Osteoblast (primary cell): ENCODE measurements around the gene TEKTIP1. TPM values are rescaled to one million over a fixed set of nuclear protein-coding genes. Genes with fewer than 3 reads are reported as not detected.

Source experiments
- DNase-seq: peaks from one replicate; pipeline ENCODE4 v3.0.0; 2011; ENCODE audit warnings: low spot score, mixed read lengths; ENCODE audit not compliant: insufficient read length; ENCODE audit errors: missing footprints
- H2AFZ ChIP-seq: 2 replicates; pipeline ENCODE4 v1.6.0; 2011; ENCODE audit warnings: mild to moderate bottlenecking, low read length
- H3K27ac ChIP-seq: 2 replicates; pipeline ENCODE4 v1.5.1; 2011; ENCODE audit warnings: mild to moderate bottlenecking, low read depth, low read length, moderate library complexity
- H3K27me3 ChIP-seq: 2 replicates; pipeline ENCODE4 v1.6.0; 2012; ENCODE audit warnings: mild to moderate bottlenecking, control low read depth, inconsistent platforms, low read length, moderate library complexity; ENCODE audit not compliant: insufficient read depth
- H3K36me3 ChIP-seq: 2 replicates; pipeline ENCODE4 v1.5.1; 2011; ENCODE audit warnings: mild to moderate bottlenecking, low read length, control low read depth, moderate library complexity; ENCODE audit not compliant: insufficient read depth
- H3K4me1 ChIP-seq: 2 replicates; pipeline ENCODE4 v1.5.1; 2011; ENCODE audit warnings: mild to moderate bottlenecking, low read length, control low read depth, moderate library complexity; ENCODE audit not compliant: insufficient read depth
- H3K4me2 ChIP-seq: 2 replicates; pipeline ENCODE4 v1.6.0; 2011; ENCODE audit warnings: mild to moderate bottlenecking, low read length; ENCODE audit not compliant: insufficient read depth
- H3K4me3 ChIP-seq: fragments of 200-600 bp; sonication (generic); 3 replicates; pipeline ENCODE4 v1.5.1; 2012; ENCODE audit warnings: mild to moderate bottlenecking, low read length, inconsistent platforms; ENCODE audit not compliant: insufficient read depth
- H3K79me2 ChIP-seq: 2 replicates; pipeline ENCODE4 v1.6.0; 2012; ENCODE audit warnings: mild to moderate bottlenecking, low read length, control low read depth, inconsistent platforms; ENCODE audit not compliant: insufficient read depth
- H3K9me3 ChIP-seq: 2 replicates; pipeline ENCODE4 v1.5.1; 2011; ENCODE audit warnings: low read depth, low read length, control low read depth
- H4K20me1 ChIP-seq: 2 replicates; pipeline ENCODE4 v1.6.0; 2012; ENCODE audit warnings: mild to moderate bottlenecking, low read length, control low read depth; ENCODE audit not compliant: insufficient read depth
- total RNA-seq: library from RNA; depleted of rRNA; stranded (reverse); fragments of >200 nt; gene quantifications from 2 replicates; pipeline ENCODE4 v1.2.3, GENCODE V29; 2012
- TF ChIP-seq, protein P1 (sequence below): IDR thresholded peaks from 2 replicates; pipeline ENCODE4 v1.5.1; 2011; ENCODE audit warnings: mild to moderate bottlenecking, low read depth, low read length, moderate library complexity; ENCODE audit errors: extremely low read depth

TEKTIP1 gene
- total RNA-seq, 1 donor, result not detected

DNA sequence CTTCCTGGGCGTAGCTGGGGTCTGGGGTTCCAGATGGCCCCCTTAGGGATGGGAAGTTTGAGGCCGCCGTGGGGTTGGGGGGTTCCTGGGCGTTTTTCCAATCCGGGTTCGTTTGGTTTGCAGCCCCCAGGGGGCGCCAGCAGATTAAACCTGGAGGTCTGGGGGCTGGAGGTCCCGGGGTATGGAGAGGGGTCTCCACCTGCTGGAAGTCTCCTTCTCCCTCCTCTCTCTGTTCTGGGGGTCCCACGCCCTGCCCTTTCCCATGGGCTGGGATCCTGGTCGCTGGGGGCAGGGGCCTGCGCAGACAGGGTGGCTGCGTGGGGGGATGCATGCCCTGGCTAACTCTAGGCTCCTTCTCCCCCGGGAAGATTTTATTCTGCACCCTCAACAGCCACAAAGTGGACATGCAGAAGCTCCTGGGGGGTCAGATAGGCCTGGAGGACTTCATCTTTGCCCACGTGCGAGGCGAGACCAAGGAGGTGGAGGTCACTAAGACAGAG, 47.2 kb downstream of the TEKTIP1 start:
- Histone ChIP-seq H3K4me2 (no peak overlapping the region), H3K79me2 (no peaks in the 10 kb centered on the region), H3K4me3 (no peak overlapping the region), H3K4me1 (no peaks in the 10 kb centered on the region), H2AFZ (no peak overlapping the region), H3K36me3 (no peaks in the 10 kb centered on the region), H4K20me1 (no peaks in the 10 kb centered on the region), H3K27me3 (peaks cover 22% of the 10 kb centered on the region), H3K27ac (no peak overlapping the region), H3K9me3 (no peaks in the 10 kb centered on the region)
- peak; percentile 76 for DNase-seq
- TF ChIP-seq, protein P1, sequence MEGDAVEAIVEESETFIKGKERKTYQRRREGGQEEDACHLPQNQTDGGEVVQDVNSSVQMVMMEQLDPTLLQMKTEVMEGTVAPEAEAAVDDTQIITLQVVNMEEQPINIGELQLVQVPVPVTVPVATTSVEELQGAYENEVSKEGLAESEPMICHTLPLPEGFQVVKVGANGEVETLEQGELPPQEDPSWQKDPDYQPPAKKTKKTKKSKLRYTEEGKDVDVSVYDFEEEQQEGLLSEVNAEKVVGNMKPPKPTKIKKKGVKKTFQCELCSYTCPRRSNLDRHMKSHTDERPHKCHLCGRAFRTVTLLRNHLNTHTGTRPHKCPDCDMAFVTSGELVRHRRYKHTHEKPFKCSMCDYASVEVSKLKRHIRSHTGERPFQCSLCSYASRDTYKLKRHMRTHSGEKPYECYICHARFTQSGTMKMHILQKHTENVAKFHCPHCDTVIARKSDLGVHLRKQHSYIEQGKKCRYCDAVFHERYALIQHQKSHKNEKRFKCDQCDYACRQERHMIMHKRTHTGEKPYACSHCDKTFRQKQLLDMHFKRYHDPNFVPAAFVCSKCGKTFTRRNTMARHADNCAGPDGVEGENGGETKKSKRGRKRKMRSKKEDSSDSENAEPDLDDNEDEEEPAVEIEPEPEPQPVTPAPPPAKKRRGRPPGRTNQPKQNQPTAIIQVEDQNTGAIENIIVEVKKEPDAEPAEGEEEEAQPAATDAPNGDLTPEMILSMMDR, result peak; percentile 43

DNA sequence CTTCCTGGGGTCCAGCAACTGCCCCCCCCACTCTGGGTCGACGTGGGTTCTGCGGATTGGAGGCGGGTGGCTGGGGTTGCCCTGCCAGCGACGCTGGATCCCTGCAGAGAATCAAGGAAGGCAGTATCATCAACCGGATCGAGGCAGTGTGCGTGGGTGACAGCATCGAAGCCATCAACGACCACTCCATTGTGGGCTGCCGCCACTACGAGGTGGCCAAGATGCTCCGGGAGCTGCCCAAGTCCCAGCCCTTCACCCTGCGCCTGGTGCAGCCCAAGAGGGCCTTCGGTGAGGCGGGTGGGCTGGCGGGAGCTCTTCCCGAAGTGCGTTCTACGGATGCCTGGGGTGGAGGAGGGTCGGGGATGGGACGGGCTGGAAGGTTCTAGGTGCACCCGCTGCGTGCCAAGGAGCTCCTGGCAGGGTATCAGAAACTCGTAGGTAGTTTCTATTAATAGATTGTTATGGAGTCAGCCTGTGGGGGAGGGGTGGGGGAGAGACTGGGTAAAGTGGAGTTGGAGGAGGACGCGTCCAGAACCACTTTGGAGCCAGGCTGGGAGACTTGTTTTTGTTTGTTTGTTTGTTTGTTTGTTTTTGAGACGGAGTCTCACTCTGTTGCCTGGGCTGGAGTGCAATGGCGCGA, 47.9 kb downstream of the TEKTIP1 start:
- H2AFZ ChIP-seq, result no peak overlapping the region
- TF ChIP-seq, protein P1, result no peak

DNA sequence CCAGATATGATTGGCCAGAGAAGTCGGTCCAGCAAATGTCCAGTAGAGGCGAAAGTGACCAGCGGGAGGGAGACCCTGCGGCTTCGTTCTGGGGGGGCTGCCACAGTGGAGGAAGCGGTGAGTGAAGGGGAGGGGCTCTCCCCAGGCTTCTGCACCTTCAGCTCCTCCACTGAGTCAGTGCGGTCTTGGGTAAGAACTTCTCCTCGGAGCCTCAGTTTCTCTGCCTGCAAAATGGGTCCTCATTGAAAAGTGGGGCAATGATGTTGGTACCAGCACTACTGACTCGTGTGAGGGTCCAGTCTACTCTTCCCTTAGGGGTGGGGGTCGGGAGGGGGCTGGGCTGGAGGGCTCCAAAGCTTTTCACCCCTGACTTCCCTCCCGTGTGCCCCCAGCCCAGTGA, 50.5 kb downstream of the TEKTIP1 start:
- TF ChIP-seq, protein P1, result no peak
- Histone ChIP-seq H3K79me2 (no peaks in the 10 kb centered on the region), H3K36me3 (no peaks in the 10 kb centered on the region), H3K4me3 (no peak overlapping the region), H2AFZ (no peak overlapping the region), H3K9me3 (no peaks in the 10 kb centered on the region), H3K27ac (no peak overlapping the region), H3K27me3 (peaks cover 25% of the 10 kb centered on the region), H4K20me1 (no peaks in the 10 kb centered on the region), H3K4me1 (no peaks in the 10 kb centered on the region), H3K4me2 (no peak overlapping the region)
- no peak for DNase-seq

More for the DNA sequence above, 47.9 kb downstream of the TEKTIP1 start:
- Histone ChIP-seq H3K4me1 (no peaks in the 10 kb centered on the region), H3K27ac (no peak overlapping the region), H3K4me3 (no peak overlapping the region), H3K9me3 (no peaks in the 10 kb centered on the region), H3K4me2 (no peak overlapping the region), H3K79me2 (no peaks in the 10 kb centered on the region), H3K27me3 (peaks cover 22% of the 10 kb centered on the region), H3K36me3 (no peaks in the 10 kb centered on the region), H4K20me1 (no peaks in the 10 kb centered on the region)
- DNase-seq, result peak; percentile 61

DNA sequence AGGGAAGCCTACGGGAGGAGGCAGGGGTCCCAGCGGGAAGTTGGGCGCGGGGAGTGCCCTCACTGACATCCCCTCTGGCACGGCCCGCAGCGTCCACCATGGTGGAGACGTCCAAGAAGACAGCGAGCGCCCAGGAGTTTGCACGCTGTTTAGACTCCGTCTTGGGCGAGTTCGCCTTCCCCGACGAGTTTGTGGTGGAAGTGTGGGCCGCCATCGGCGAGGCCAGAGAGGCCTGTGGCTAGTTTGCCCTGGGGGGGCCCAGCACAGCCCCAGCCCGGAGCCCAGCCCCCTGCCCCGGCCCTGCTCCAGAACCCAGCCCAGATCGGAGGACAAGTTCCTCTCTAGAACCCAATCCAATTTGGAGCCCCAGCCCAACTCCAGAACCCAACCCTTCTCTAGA, 51.0 kb downstream of the TEKTIP1 start:
- no peaks in the 10 kb centered on the region for H3K9me3 ChIP-seq
- H3K27me3 ChIP-seq, result peaks cover 24% of the 10 kb centered on the region
- H3K79me2 ChIP-seq, result no peaks in the 10 kb centered on the region
- peak; percentile 65 for DNase-seq
- H2AFZ ChIP-seq, result no peak overlapping the region
- no peaks in the 10 kb centered on the region for H3K36me3 ChIP-seq
- H3K4me1 ChIP-seq, result no peaks in the 10 kb centered on the region
- H3K4me2 ChIP-seq, result no peak overlapping the region
- H3K27ac ChIP-seq, result no peak overlapping the region
- H4K20me1 ChIP-seq, result no peaks in the 10 kb centered on the region
- TF ChIP-seq, protein P1, result no peak
- no peak overlapping the region for H3K4me3 ChIP-seq
